Measurements from ENCODE around the gene SCP2.
"Not testable (repeated sequence)": the region's sequence is repeated elsewhere in the genome, so short reads cannot be mapped to it uniquely, and the experiment has no call there.

The SCP2 gene

DNA sequence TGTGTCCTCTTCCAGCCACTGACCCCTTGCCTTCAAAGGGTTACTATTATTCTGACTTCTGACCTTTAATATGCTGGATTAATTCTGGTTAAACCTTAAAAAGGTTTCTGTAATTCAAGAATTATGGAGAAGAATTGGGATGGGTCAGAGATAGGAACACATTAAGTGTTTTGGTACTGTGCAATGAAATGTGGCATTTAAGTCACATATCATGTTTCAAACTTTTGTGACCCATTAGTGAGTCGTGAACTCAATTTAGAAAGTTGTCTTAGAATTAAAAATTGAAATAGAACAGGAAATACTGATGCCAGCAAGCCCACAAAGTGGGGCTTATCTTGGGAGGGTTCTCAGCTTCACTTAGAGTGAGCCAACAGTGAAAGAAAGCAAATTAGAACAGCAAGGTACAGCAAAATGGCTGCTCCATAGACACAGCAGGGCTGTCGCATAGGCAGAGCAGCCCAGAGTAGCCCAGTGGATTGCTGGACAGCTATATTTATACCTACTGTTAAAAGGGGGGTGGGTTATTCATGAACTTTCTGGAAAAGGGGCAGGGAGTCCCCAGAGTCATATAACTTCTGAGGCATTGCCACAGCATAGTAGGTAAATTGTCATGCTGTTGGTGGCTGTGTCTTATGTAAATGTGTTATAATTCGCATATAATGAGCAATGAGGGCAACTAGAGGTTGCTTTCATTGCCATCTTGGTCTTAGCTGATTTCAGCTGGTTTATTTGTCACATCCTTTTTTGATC is 10.5 kb downstream of the SCP2 start:
- no peak for DNase-seq (ENCODE audit: low spot score)
- in situ Hi-C loops (cut with MboI; ENCODE audit: low sequenced_read_pairs, unreplicated experiment), result no loop called here
- TF ChIP-seq, protein P1, sequence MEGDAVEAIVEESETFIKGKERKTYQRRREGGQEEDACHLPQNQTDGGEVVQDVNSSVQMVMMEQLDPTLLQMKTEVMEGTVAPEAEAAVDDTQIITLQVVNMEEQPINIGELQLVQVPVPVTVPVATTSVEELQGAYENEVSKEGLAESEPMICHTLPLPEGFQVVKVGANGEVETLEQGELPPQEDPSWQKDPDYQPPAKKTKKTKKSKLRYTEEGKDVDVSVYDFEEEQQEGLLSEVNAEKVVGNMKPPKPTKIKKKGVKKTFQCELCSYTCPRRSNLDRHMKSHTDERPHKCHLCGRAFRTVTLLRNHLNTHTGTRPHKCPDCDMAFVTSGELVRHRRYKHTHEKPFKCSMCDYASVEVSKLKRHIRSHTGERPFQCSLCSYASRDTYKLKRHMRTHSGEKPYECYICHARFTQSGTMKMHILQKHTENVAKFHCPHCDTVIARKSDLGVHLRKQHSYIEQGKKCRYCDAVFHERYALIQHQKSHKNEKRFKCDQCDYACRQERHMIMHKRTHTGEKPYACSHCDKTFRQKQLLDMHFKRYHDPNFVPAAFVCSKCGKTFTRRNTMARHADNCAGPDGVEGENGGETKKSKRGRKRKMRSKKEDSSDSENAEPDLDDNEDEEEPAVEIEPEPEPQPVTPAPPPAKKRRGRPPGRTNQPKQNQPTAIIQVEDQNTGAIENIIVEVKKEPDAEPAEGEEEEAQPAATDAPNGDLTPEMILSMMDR (IDR thresholded peaks at IDR 0.05; ENCODE audit: borderline replicate concordance, control extremely low read depth, extremely low read depth, insufficient read depth, missing control alignments), result no peak

DNA sequence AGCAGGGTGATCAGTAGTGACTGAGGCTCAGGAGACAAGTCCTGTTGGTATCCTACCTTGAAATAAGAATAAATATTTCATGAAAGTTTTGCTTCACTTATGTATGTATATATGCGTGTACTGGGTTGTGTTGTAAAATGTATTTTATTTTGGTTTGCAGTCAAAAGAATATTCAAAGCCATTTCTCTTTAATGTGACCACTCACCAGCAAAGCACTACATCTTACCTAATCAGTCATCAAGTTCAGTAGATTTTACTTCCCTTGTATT is 11.0 kb downstream of the SCP2 start:
- in situ Hi-C loops (cut with MboI; ENCODE audit: low sequenced_read_pairs, unreplicated experiment), result no loop called here
- TF ChIP-seq, protein P1 (IDR thresholded peaks at IDR 0.05; ENCODE audit: borderline replicate concordance, control extremely low read depth, extremely low read depth, insufficient read depth, missing control alignments), result no peak
- DNase-seq (ENCODE audit: low spot score), result no peak

DNA sequence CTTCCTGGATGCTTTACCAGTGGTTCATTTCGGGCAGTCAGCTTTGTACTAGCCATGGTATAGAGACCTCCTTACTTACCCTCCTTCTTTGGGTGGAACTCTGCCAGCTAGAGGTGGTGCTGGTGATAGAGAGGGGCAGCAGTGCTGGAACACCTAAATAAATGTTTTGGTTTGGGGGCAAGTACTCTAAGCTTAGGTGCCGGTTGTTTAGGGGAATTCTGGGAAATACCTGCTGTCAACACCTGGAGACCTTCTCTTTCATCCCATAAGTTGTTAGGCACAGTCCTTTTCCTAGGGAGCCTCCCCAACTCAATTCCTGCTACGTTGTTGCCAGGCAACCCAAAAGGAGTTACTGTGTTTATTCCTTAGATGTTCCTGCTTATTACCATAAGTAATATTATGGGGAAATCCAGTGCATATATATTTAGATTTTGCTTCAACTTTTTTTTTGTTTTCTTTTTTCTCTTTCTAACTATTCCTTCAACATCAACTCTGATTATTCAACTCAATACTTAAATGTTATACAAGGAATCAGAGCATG is 16.9 kb downstream of the SCP2 start:
- TF ChIP-seq, protein P1 (IDR thresholded peaks at IDR 0.05; ENCODE audit: borderline replicate concordance, control extremely low read depth, extremely low read depth, insufficient read depth, missing control alignments), result no peak
- no peak for DNase-seq (ENCODE audit: low spot score)
- in situ Hi-C loops (cut with MboI; ENCODE audit: low sequenced_read_pairs, unreplicated experiment), result no loop called here

DNA sequence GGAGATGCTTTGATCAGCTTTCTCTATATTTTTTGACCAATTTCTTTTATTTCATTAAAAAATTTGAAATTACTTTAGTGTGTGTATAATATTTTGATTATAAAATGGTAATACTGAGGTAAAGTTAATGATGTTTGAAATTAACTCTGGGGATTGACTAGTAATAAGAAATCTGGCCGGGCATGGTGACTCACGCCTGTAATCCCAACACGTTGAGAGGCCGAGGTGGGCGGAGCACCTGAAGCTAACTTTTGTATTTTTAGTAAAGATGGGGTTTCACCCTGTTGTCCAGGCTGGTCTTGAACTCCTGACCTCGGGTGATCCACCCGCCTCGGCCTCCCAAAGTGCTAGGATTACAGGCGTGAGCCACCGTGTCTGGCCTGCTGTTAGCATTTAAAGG is 17.5 kb downstream of the SCP2 start:
- in situ Hi-C loops (cut with MboI; ENCODE audit: low sequenced_read_pairs, unreplicated experiment), result no loop called here
- DNase-seq (ENCODE audit: low spot score), result no peak
- TF ChIP-seq, protein P1 (IDR thresholded peaks at IDR 0.05; ENCODE audit: borderline replicate concordance, control extremely low read depth, extremely low read depth, insufficient read depth, missing control alignments), result no peak

DNA sequence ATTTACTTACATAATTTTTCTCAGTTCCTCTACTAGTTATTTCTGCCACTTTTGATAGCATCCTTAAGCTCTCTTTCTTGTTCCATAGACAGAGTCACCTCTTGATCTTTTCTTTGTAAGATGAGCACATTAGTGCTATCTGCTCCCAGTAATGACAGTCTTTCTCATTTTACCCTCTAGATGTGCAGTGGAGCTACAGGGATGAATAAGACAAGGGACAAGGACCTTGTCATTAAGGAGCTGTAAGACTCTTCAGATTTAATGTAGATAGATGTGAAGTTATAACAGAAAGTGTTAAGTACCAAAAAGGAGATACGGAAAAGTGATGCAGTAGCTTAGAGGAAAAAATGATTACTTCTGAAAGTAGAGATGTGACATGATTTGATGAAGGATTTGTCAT is 20.4 kb downstream of the SCP2 start:
- in situ Hi-C loops (cut with MboI; ENCODE audit: low sequenced_read_pairs, unreplicated experiment), result no loop called here
- no peak for DNase-seq (ENCODE audit: low spot score)
- TF ChIP-seq, protein P1 (IDR thresholded peaks at IDR 0.05; ENCODE audit: borderline replicate concordance, control extremely low read depth, extremely low read depth, insufficient read depth, missing control alignments), result no peak

DNA sequence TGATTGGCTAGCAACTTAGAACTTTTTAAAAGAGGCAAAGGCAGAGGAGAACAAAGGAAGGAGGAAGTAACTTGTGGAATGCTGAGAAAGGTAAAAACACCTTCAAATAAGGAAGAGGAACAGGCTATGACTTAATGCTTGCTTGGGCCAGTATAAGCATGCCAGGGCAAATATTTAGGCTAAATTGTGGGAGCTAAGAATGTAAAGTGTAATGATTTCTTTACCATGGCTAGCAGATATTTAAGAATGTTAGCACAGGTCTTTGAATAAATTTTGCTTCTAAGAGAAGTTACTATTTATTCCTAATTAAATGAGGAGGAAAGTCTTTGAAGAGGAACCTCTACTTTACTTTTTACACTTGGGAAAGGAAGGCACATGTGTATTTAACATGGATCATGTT is 22.5 kb downstream of the SCP2 start:
- in situ Hi-C loops (cut with MboI; ENCODE audit: low sequenced_read_pairs, unreplicated experiment), result not testable (repeated sequence)

DNA sequence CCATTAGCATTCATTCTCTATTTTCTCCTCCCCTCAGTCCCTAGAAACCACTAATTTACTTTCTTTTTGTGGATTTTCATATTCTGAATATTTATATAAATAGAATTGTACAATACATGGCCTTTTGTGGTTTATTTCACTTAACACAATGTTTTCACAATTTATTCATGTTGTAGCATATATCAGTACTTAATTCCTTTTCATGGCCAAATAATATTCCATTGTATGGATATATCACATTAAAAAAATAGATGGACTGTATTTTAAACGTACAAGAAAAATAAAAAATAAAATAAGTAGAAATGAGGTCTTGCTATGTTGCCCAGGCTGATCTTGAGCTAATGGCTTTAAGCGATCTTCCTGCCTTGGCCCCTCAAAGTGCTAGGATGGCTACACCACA is 25.0 kb downstream of the SCP2 start:
- DNase-seq (ENCODE audit: low spot score), result no peak
- in situ Hi-C loops (cut with MboI; ENCODE audit: low sequenced_read_pairs, unreplicated experiment), result no loop called here
- TF ChIP-seq, protein P1 (IDR thresholded peaks at IDR 0.05; ENCODE audit: borderline replicate concordance, control extremely low read depth, extremely low read depth, insufficient read depth, missing control alignments), result no peak

More for the DNA sequence above, 22.5 kb downstream of the SCP2 start:
- DNase-seq (ENCODE audit: low spot score), result not testable (repeated sequence)
